ENCODE measurements around the gene CDK5RAP2.
"Not testable (repeated sequence)": the region's sequence is repeated elsewhere in the genome, so short reads cannot be mapped to it uniquely, and the experiment has no call there.

Gene CDK5RAP2

DNA sequence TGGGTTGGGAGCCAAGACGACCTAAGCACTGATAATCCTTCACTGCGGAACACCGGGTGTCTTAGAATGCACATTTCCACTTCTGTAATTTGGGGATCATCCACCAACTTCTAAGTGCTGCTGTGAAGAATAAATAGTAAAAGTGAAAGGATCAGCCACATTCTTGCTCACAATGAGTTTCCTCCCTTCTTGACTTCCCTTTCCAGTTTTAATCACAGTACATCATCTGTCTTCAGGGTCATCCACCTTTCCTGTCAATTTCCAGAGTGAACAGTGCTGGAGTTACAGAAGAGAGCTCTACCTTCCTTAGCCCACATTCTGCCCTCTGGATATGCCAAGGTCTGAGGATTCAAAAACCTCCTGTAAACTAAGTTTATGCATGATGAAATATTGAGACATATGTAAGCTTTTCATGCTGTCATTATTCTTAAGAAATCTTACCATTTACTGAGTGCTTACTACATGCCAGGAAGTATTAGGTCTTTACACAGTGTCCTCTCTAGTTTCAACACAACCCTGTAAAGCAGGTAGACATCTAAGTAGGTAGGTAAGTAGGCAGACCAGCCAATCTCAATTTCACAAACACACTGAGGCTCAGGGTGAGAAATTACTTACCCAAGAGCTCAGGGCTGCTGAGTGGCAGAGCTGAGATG is 105.2 kb downstream of the CDK5RAP2 start:
- no peaks in the 10 kb centered on the region for H3K79me2 ChIP-seq (ENCODE audit: control insufficient read depth, insufficient read depth, low read length, unreplicated experiment)
- H3K27ac ChIP-seq (ENCODE audit: low read depth, low read length) = peak overlapping the region; percentile 71
- H3K36me3 ChIP-seq (ENCODE audit: insufficient read depth, low read length) = peaks cover 18% of the 10 kb centered on the region
- H2AFZ ChIP-seq (ENCODE audit: low read length, unreplicated experiment) = peak overlapping the region; percentile 18
- peak overlapping the region; percentile 29 for H3K4me3 ChIP-seq (ENCODE audit: low read depth, low read length)
- no peaks in the 10 kb centered on the region for H3K27me3 ChIP-seq (ENCODE audit: insufficient read depth, low read length)
- peaks cover 51% of the 10 kb centered on the region for H3K4me1 ChIP-seq (ENCODE audit: control insufficient read depth, insufficient read depth, low read length, unreplicated experiment)

DNA sequence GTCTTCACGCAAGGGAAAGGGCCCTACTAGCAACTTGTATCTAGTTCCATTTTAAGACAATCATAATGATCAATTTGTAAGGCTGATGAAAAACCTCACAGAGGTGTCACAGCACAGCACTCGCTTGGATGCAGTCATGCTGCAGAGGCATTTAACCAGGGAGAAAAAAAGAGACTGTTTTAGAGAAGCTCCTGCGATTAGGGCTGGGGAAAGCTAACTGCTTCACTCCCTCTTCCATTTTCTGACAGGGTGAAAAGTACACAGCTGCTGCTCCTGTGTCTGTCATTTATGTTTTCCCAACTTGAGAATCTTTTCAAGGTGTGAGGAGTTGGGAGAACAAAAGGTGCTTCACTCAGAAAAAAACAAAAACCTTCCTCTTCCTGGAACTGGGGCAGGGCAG is 106.4 kb downstream of the CDK5RAP2 start:
- Histone ChIP-seq H3K4me1 (ENCODE audit: control insufficient read depth, insufficient read depth, low read length, unreplicated experiment) (peaks cover 40% of the 10 kb centered on the region), H3K4me3 (ENCODE audit: low read depth, low read length) (no peak overlapping the region), H3K27ac (ENCODE audit: low read depth, low read length) (no peak overlapping the region), H2AFZ (ENCODE audit: low read length, unreplicated experiment) (no peak overlapping the region), H3K36me3 (ENCODE audit: insufficient read depth, low read length) (peaks cover 18% of the 10 kb centered on the region), H3K27me3 (ENCODE audit: insufficient read depth, low read length) (no peaks in the 10 kb centered on the region), H3K79me2 (ENCODE audit: control insufficient read depth, insufficient read depth, low read length, unreplicated experiment) (no peaks in the 10 kb centered on the region)

DNA sequence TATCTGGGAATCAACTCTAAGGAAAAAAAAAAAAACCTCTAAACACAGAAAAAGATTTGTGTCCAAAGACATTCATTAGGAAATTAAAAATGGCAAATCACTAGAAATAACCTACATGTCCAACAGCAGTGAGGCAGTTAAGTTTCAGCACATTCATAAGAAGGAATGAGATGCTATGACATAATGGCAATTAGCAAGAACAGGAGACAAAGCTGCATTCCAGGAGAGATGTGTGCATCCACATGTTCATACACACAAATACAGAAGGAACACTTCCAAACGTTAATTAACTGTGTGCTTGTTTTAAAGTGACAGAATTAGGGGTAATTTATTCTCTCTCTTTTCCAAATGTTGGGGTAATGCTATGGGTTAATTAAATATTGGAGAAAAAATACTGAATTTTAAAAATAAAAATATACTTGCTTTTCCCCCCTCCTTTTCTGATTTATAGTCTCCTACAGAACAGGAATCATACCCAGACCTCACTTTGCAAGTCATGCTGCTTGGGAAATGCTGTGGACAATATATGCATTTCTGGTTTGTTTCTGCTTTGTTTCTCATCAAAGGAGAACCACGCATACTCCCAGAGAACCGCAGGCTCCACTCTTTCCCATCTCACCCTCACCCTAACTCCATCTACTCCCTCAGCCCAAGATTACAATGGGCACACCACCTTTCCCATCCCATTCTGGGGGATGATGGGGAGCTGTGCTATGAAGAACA is 114.1 kb downstream of the CDK5RAP2 start:
- Histone ChIP-seq H3K36me3 (ENCODE audit: insufficient read depth, low read length) (peaks cover 6% of the 10 kb centered on the region), H3K4me3 (ENCODE audit: low read depth, low read length) (no peak overlapping the region), H3K4me1 (ENCODE audit: control insufficient read depth, insufficient read depth, low read length, unreplicated experiment) (no peaks in the 10 kb centered on the region)

DNA sequence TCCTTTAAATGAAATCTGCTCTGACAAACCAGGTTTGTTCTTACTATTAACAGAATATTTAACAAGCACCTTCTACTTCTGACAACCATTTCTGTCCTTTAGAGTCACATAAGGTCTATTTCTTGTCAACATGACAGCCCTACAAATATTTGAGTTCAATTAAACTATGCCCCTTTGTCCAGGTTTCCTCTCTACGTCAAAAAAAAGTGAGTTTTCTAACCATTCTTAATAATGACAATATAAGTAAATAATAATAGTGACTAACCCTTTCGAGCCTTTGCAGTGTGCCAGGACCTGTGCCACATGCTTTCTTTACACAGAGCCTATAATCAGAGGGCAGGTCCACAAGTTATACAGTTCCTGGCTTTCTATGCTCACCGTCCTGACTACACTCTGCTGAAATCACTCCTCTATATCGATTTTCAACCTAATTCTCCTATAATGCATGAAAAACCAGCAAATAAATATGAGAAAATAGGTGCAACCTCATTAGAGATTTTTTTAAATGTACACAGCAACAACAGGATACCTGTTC is 115.0 kb downstream of the CDK5RAP2 start:
- Histone ChIP-seq H2AFZ (ENCODE audit: low read length, unreplicated experiment) (no peak overlapping the region), H3K36me3 (ENCODE audit: insufficient read depth, low read length) (no peaks in the 10 kb centered on the region), H3K27me3 (ENCODE audit: insufficient read depth, low read length) (no peaks in the 10 kb centered on the region), H3K4me3 (ENCODE audit: low read depth, low read length) (no peak overlapping the region), H3K79me2 (ENCODE audit: control insufficient read depth, insufficient read depth, low read length, unreplicated experiment) (no peaks in the 10 kb centered on the region), H3K4me1 (ENCODE audit: control insufficient read depth, insufficient read depth, low read length, unreplicated experiment) (no peaks in the 10 kb centered on the region), H3K27ac (ENCODE audit: low read depth, low read length) (no peak overlapping the region)

More for the DNA sequence above, 114.1 kb downstream of the CDK5RAP2 start:
- Histone ChIP-seq H2AFZ (ENCODE audit: low read length, unreplicated experiment) (no peak overlapping the region), H3K27ac (ENCODE audit: low read depth, low read length) (no peak overlapping the region), H3K79me2 (ENCODE audit: control insufficient read depth, insufficient read depth, low read length, unreplicated experiment) (no peaks in the 10 kb centered on the region), H3K27me3 (ENCODE audit: insufficient read depth, low read length) (no peaks in the 10 kb centered on the region)

DNA sequence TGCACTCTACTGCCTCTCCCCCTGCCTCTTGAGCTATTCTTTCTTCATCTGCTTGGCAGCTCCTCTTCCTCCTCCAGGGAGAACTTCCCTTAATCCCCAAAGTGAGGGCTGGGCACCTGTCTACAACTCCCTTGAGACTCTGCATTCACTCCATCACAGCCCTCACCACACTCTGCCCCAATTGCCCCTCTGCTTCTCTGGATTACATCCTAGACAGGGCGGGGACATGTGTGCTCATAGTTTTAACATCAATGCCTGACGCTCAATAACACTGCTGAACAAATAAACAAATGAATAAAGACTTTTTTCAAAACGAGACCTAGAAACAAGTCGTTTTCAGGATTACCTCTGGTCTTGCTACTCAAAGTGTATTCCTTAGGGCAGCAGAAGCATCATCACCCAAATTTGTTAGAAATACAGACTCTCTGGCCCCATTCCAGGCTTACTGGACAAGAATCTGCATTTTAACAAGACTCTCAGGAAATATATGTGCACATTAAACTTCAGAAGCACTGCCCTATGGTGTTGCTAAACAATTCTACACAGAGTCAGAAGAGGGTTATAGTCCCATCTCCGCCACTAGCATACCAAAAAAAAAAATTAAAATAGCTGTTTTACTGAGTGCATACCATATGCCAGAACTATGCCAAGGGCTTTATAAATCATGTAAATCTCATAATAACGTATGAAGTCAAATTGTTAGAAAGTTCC is 115.6 kb downstream of the CDK5RAP2 start:
- no peak overlapping the region for H2AFZ ChIP-seq (ENCODE audit: low read length, unreplicated experiment)
- H3K27ac ChIP-seq (ENCODE audit: low read depth, low read length) = no peak overlapping the region
- no peaks in the 10 kb centered on the region for H3K36me3 ChIP-seq (ENCODE audit: insufficient read depth, low read length)
- no peaks in the 10 kb centered on the region for H3K79me2 ChIP-seq (ENCODE audit: control insufficient read depth, insufficient read depth, low read length, unreplicated experiment)
- no peaks in the 10 kb centered on the region for H3K4me1 ChIP-seq (ENCODE audit: control insufficient read depth, insufficient read depth, low read length, unreplicated experiment)
- H3K27me3 ChIP-seq (ENCODE audit: insufficient read depth, low read length) = no peaks in the 10 kb centered on the region
- no peak overlapping the region for H3K4me3 ChIP-seq (ENCODE audit: low read depth, low read length)

DNA sequence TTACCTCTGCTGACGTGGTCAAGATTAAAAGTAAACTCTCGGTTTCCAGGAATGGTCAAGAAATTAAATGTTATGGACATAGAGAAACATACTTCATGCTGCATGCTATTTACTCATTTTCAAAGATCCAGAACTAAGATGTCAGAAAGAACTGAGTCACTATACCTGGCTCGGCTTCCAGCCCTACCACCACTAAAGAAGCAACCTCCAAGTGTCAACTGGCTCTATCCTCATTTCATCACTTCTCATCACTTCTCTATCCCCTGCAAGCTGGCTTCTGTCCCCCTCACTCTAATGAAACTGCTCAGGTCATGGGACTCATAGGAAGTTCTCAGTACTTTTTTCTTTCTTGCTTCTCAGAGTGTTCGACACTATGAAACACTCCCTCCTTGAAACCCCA is 116.2 kb downstream of the CDK5RAP2 start:
- Histone ChIP-seq H3K79me2 (ENCODE audit: control insufficient read depth, insufficient read depth, low read length, unreplicated experiment) (no peaks in the 10 kb centered on the region), H3K36me3 (ENCODE audit: insufficient read depth, low read length) (no peaks in the 10 kb centered on the region), H3K4me3 (ENCODE audit: low read depth, low read length) (no peak overlapping the region), H3K27ac (ENCODE audit: low read depth, low read length) (no peak overlapping the region), H2AFZ (ENCODE audit: low read length, unreplicated experiment) (no peak overlapping the region), H3K27me3 (ENCODE audit: insufficient read depth, low read length) (no peaks in the 10 kb centered on the region), H3K4me1 (ENCODE audit: control insufficient read depth, insufficient read depth, low read length, unreplicated experiment) (no peaks in the 10 kb centered on the region)

DNA sequence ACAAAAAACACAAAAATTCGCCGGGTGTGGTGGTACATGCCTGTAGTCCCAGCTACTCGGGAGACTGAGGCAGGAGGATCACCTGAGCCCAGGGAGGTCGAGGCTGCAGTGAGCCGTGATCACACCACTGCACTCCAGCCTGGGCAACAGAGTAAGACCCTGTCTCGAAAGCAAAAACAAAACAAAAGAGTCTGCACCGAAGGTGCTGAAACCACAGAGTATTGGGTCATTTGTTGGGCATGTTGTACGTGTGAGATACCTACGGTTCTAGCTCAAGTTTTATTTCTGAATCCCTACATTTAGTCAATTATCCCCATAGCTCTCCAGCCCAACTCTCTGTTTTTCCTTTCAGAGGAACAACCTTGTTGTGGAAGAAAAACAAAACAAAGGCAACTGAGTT is 118.3 kb downstream of the CDK5RAP2 start:
- not testable (repeated sequence) for H3K36me3 ChIP-seq (ENCODE audit: insufficient read depth, low read length); H3K4me3 ChIP-seq (ENCODE audit: low read depth, low read length); H3K27ac ChIP-seq (ENCODE audit: low read depth, low read length); H2AFZ ChIP-seq (ENCODE audit: low read length, unreplicated experiment); H3K79me2 ChIP-seq (ENCODE audit: control insufficient read depth, insufficient read depth, low read length, unreplicated experiment); H3K27me3 ChIP-seq (ENCODE audit: insufficient read depth, low read length); H3K4me1 ChIP-seq (ENCODE audit: control insufficient read depth, insufficient read depth, low read length, unreplicated experiment)

DNA sequence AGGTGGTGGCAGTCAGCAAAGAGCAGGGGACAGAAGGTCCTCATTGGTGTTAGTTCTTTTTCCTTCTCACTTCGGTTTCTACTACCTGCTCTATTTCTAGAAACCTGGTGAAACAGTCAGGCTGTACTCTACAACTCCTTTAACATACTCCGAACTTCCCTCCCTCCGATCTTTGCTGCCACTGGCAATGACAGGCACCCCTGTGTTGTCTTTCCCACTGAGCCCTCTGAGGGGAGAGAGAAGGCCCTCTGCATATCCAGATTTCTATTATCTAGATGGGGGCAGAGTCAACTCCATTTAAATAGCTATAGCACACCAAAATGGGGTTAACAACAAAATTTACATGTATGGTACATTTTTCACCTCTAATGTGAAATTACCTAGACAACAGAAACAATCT is 123.7 kb downstream of the CDK5RAP2 start:
- H3K4me1 ChIP-seq (ENCODE audit: control insufficient read depth, insufficient read depth, low read length, unreplicated experiment) = no peaks in the 10 kb centered on the region
- peaks cover 3% of the 10 kb centered on the region; the same call in 1 of the 2 replicates for H3K36me3 ChIP-seq (ENCODE audit: insufficient read depth, low read length)
- H3K79me2 ChIP-seq (ENCODE audit: control insufficient read depth, insufficient read depth, low read length, unreplicated experiment) = no peaks in the 10 kb centered on the region
- no peak overlapping the region for H2AFZ ChIP-seq (ENCODE audit: low read length, unreplicated experiment)
- no peaks in the 10 kb centered on the region for H3K27me3 ChIP-seq (ENCODE audit: insufficient read depth, low read length)
- H3K4me3 ChIP-seq (ENCODE audit: low read depth, low read length) = no peak overlapping the region
- no peak overlapping the region for H3K27ac ChIP-seq (ENCODE audit: low read depth, low read length)

DNA sequence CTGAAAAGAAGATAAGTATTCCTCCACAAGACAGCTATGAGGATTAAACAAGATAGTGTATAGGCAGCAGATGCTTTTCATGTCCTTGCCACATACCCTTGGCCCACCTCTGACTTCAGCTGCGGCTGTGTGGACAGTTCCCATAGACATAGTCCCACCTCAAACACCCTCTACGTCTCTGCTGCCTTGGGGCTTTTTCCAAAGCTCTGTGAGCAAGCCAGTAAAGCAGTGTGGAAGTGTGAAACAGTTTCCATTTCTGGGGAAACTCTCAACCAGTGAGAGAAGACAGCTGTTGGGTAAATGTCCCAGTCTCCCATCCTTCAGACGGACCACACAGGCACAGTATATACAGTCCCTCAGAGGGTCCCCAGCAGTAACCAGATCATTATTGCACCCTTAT is 125.5 kb downstream of the CDK5RAP2 start:
- no peaks in the 10 kb centered on the region for H3K79me2 ChIP-seq (ENCODE audit: control insufficient read depth, insufficient read depth, low read length, unreplicated experiment)
- H3K4me1 ChIP-seq (ENCODE audit: control insufficient read depth, insufficient read depth, low read length, unreplicated experiment) = no peaks in the 10 kb centered on the region
- peaks cover 16% of the 10 kb centered on the region; the same call in 1 of the 2 replicates for H3K36me3 ChIP-seq (ENCODE audit: insufficient read depth, low read length)
- H3K27ac ChIP-seq (ENCODE audit: low read depth, low read length) = no peak overlapping the region
- H3K27me3 ChIP-seq (ENCODE audit: insufficient read depth, low read length) = no peaks in the 10 kb centered on the region
- no peak overlapping the region for H2AFZ ChIP-seq (ENCODE audit: low read length, unreplicated experiment)
- no peak overlapping the region for H3K4me3 ChIP-seq (ENCODE audit: low read depth, low read length)

DNA sequence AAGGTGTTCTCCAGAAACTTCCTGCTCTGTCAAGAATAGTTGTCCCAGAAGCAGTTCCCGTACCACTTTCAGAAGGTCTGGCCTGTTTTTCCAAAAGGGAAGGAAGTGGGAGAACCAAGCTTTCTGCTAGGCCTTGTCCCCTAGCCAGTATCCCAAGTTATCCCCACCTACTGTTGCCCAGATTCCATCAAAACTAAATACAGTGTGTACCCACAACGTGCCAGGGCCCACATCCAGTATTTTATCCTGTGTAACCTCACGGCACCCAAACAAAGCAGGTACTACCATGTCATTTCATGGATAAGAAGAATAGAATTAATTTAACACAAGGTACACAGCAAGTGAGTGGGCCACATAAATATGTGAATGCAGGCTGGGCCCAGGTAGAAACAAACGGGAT is 126.2 kb downstream of the CDK5RAP2 start:
- H3K27ac ChIP-seq (ENCODE audit: low read depth, low read length) = no peak overlapping the region
- H3K79me2 ChIP-seq (ENCODE audit: control insufficient read depth, insufficient read depth, low read length, unreplicated experiment) = no peaks in the 10 kb centered on the region
- H2AFZ ChIP-seq (ENCODE audit: low read length, unreplicated experiment) = no peak overlapping the region
- H3K36me3 ChIP-seq (ENCODE audit: insufficient read depth, low read length) = peaks cover 16% of the 10 kb centered on the region; the same call in 1 of the 2 replicates
- no peak overlapping the region for H3K4me3 ChIP-seq (ENCODE audit: low read depth, low read length)
- H3K27me3 ChIP-seq (ENCODE audit: insufficient read depth, low read length) = no peaks in the 10 kb centered on the region
- no peaks in the 10 kb centered on the region for H3K4me1 ChIP-seq (ENCODE audit: control insufficient read depth, insufficient read depth, low read length, unreplicated experiment)
